NT2/D1 (cell line): ENCODE measurements around the gene DAB2.

ENCODE experiments used
- SUZ12 ChIP-seq: IDR thresholded peaks from 2 replicates; pipeline ENCODE4 v1.6.1; 2011; ENCODE audit not compliant: insufficient read length, insufficient read depth; ENCODE audit errors: extremely low read depth
- YY1 ChIP-seq: IDR thresholded peaks from 2 replicates; pipeline ENCODE4 v1.6.1; 2011; ENCODE audit not compliant: insufficient read length, insufficient read depth

DNA sequence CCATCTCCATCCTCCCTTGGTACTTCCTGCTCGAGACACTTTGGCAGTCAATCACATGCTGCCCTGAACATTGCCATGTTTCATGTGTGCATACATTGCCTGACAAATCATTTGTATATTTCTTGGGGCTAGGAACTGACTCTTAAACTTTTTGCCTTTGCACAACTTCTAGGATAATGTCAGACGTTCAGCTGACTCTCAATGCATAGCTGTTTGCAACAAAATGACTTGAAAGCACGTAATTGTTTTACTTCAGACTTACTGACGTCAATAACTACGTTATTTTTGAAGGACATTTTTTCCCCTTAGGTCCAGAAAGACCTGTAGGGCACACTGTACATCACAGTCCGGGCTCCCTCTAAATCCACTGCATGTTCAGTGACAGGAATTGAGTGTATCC is 37.4 kb upstream of the DAB2 start:
- no peak for TF ChIP-seq YY1
- no peak for TF ChIP-seq SUZ12
